Mesenchymal stem cell (in vitro differentiated cells and primary cell): ENCODE data around the gene CCNT1.
"Not testable (repeated sequence)": the region's sequence is repeated elsewhere in the genome, so short reads cannot be mapped to it uniquely, and the experiment has no call there.

ENCODE experiments used
- DNase-seq: peaks from one replicate; pipeline ENCODE4 v3.0.0-alpha.2; 2013
- H2AFZ ChIP-seq: one replicate; pipeline ENCODE4 v1.6.1; 2013; ENCODE audit warnings: low read depth, mild to moderate bottlenecking, control low read depth, inconsistent platforms, low read length, moderate library complexity
- H2AK5ac ChIP-seq: 2 replicates; pipeline ENCODE4 v1.6.1; 2013; ENCODE audit warnings: low read length, moderate library complexity, mild to moderate bottlenecking, inconsistent platforms; ENCODE audit not compliant: severe bottlenecking
- H2BK120ac ChIP-seq: one replicate; pipeline ENCODE4 v1.6.1; 2013; ENCODE audit warnings: low read depth, mild to moderate bottlenecking, inconsistent platforms, low read length, moderate library complexity
- H2BK12ac ChIP-seq, 2 experiments: one replicate each; pipeline ENCODE4 v1.6.1; 2013; ENCODE audit warnings: inconsistent platforms in 2 of 2, low read length in 2 of 2, mild to moderate bottlenecking in 2 of 2, moderate library complexity in 2 of 2, control low read depth in 1 of 2
- H2BK15ac ChIP-seq: one replicate; pipeline ENCODE4 v1.6.1; 2013; ENCODE audit warnings: mild to moderate bottlenecking, low read depth, inconsistent platforms; ENCODE audit not compliant: poor library complexity, severe bottlenecking
- H2BK5ac ChIP-seq: 2 replicates; pipeline ENCODE4 v1.6.1; 2013; ENCODE audit warnings: low read depth, mild to moderate bottlenecking, low read length, control low read depth, inconsistent platforms; ENCODE audit not compliant: poor library complexity, severe bottlenecking
- H3K14ac ChIP-seq, 2 experiments: one replicate each; pipeline ENCODE4 v1.6.1; 2013; ENCODE audit warnings: inconsistent platforms in 2 of 2, low read length in 2 of 2, control low read depth in 1 of 2, mild to moderate bottlenecking in 1 of 2, moderate library complexity in 1 of 2
- H3K18ac ChIP-seq, 2 experiments: one replicate each; pipeline ENCODE4 v1.6.1; 2013; ENCODE audit warnings: inconsistent platforms in 2 of 2, low read length in 2 of 2, control low read depth in 1 of 2, low read depth in 1 of 2, mild to moderate bottlenecking in 1 of 2
- H3K23ac ChIP-seq, 2 experiments: one replicate each; pipeline ENCODE4 v1.6.1; 2013; ENCODE audit warnings: inconsistent platforms in 2 of 2, low read length in 2 of 2, mild to moderate bottlenecking in 2 of 2, moderate library complexity in 2 of 2, control low read depth in 1 of 2
- H3K27ac ChIP-seq: 2 replicates; pipeline ENCODE4 v1.5.1; 2013; ENCODE audit warnings: mild to moderate bottlenecking, moderate library complexity, low read length, control low read depth, inconsistent platforms; ENCODE audit not compliant: poor library complexity, severe bottlenecking
- H3K27me3 ChIP-seq, 2 experiments: 2 replicates each; pipeline versions ENCODE4 v1.6.1 to v1.7.0; 2013; ENCODE audit warnings: low read length in 2 of 2, mild to moderate bottlenecking in 2 of 2, moderate library complexity in 2 of 2, control low read depth in 1 of 2, inconsistent platforms in 1 of 2; ENCODE audit not compliant: control insufficient read depth in 1 of 2, insufficient read depth in 1 of 2
- H3K36me3 ChIP-seq, 2 experiments: 2 replicates each; pipeline versions ENCODE4 v1.6.1 to v1.7.0; 2013; ENCODE audit warnings: low read length in 2 of 2, control low read depth in 1 of 2, inconsistent platforms in 1 of 2, low read depth in 1 of 2, mild to moderate bottlenecking in 1 of 2; ENCODE audit not compliant: insufficient read depth in 2 of 2, control insufficient read depth in 1 of 2
- H3K4ac ChIP-seq, 2 experiments: one replicate each; pipeline ENCODE4 v1.6.1; 2013; ENCODE audit warnings: inconsistent platforms in 2 of 2, low read length in 2 of 2, mild to moderate bottlenecking in 2 of 2, moderate library complexity in 2 of 2, control low read depth in 1 of 2, low read depth in 1 of 2
- H3K4me1 ChIP-seq: 2 replicates; pipeline ENCODE4 v1.6.1; 2013; ENCODE audit warnings: low read depth, low read length, control low read depth; ENCODE audit not compliant: control insufficient read depth, insufficient read depth
- H3K4me2 ChIP-seq: 2 replicates; pipeline ENCODE4 v1.6.1; 2013; ENCODE audit warnings: low read length, mild to moderate bottlenecking, inconsistent platforms; ENCODE audit not compliant: poor library complexity, severe bottlenecking
- H3K4me3 ChIP-seq, 2 experiments: 2 replicates each; pipeline versions ENCODE4 v1.5.1 to v1.7.0; 2013; ENCODE audit warnings: low read length in 2 of 2, mild to moderate bottlenecking in 2 of 2, control low read depth in 1 of 2, low read depth in 1 of 2; ENCODE audit not compliant: insufficient read depth in 1 of 2
- H3K79me1 ChIP-seq: replicated peaks from 2 replicates; pipeline ENCODE4 v1.6.1; 2013; ENCODE audit warnings: mild to moderate bottlenecking, control low read depth, low read length, inconsistent platforms; ENCODE audit not compliant: poor library complexity, severe bottlenecking
- H3K9ac ChIP-seq: 2 replicates; pipeline ENCODE4 v1.7.0; 2013; ENCODE audit warnings: mild to moderate bottlenecking, low read length, moderate library complexity
- H3K9me3 ChIP-seq: 2 replicates; pipeline ENCODE4 v1.7.0; 2013; ENCODE audit warnings: mild to moderate bottlenecking, low read length; ENCODE audit not compliant: control insufficient read depth
- H4K8ac ChIP-seq: one replicate; pipeline ENCODE4 v1.6.1; 2013; ENCODE audit warnings: inconsistent platforms, mild to moderate bottlenecking, low read length, moderate library complexity
- H4K91ac ChIP-seq: one replicate; pipeline ENCODE4 v1.6.1; 2013; ENCODE audit warnings: mild to moderate bottlenecking, low read length, inconsistent platforms
- WGBS: methylation state at CpG from one replicate; pipeline ENCODE4 v1.1.7; 2013; ENCODE audit warnings: mixed read lengths; 5-methylcytosine and 5-hydroxymethylcytosine counted together

Gene CCNT1

DNA sequence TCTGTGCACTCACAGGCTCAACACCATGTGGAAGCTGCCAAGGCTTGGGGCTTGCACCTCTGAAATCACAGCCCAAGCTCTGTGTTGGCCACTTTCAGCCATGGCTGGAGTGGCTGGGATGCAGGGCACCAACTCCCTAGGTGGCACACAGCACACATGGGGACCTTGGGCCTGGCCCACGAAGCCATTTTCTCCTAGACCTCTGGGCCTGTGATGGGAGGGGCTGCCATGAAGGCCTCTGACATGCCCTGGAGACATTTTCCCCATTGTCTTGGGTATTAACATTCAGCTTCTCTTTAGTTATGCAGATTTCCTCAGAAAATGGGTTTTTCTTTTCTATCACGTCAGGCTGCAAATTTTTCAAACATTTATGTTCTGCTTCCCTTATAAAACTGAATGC lies 3.7 kb upstream of the CCNT1 start:
- WGBS, result 35% methylated on average over 2 of the region's 2 CpGs
- not testable (repeated sequence) for H2BK12ac ChIP-seq, H3K4me3 ChIP-seq, H3K79me1 ChIP-seq, H3K4ac ChIP-seq, H2BK120ac ChIP-seq, DNase-seq, H3K36me3 ChIP-seq, H2AFZ ChIP-seq, H3K18ac ChIP-seq, H3K4me1 ChIP-seq, H3K14ac ChIP-seq, H3K27me3 ChIP-seq, H2BK5ac ChIP-seq, H3K27ac ChIP-seq, H4K91ac ChIP-seq, H2AK5ac ChIP-seq, H3K9ac ChIP-seq, H4K8ac ChIP-seq, H2BK15ac ChIP-seq, H3K23ac ChIP-seq, H3K4me2 ChIP-seq
- H3K9me3 ChIP-seq, result peaks cover 12% of the 10 kb centered on the region

DNA sequence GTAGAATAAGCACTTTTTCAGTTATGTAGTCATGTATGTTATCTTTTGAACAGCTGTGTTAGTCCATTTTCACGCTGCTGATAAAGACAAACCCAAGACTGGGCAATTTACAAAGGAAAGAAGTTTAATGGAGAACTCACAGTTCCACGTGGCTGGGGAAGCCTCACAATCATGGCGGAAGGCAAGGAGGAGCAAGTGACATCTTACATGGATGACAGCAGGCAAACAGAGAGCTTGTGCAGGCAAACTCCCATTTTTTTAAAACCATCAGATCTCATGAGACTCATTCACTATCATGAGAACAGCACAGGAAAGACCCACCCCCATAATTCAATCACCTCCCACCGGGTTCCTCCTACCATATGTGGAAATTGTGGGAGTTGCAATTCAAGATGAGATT lies 2.5 kb upstream of the CCNT1 start:
- not testable (repeated sequence) for H2BK15ac ChIP-seq, H4K8ac ChIP-seq, H2AK5ac ChIP-seq, H3K4ac ChIP-seq, H2BK5ac ChIP-seq, H4K91ac ChIP-seq, H3K27me3 ChIP-seq, H3K14ac ChIP-seq, H2BK12ac ChIP-seq, H3K79me1 ChIP-seq, H2AFZ ChIP-seq, H3K4me3 ChIP-seq, H3K4me2 ChIP-seq, DNase-seq, H3K27ac ChIP-seq, H3K4me1 ChIP-seq, H3K23ac ChIP-seq, H3K18ac ChIP-seq, H3K9ac ChIP-seq, H2BK120ac ChIP-seq
- peaks cover 0 to 12% of the 10 kb centered on the region in 2 experiments for H3K36me3 ChIP-seq
- WGBS, result 83% methylated on average over 3 of the region's 4 CpGs
- H3K9me3 ChIP-seq, result peaks cover 12% of the 10 kb centered on the region

DNA sequence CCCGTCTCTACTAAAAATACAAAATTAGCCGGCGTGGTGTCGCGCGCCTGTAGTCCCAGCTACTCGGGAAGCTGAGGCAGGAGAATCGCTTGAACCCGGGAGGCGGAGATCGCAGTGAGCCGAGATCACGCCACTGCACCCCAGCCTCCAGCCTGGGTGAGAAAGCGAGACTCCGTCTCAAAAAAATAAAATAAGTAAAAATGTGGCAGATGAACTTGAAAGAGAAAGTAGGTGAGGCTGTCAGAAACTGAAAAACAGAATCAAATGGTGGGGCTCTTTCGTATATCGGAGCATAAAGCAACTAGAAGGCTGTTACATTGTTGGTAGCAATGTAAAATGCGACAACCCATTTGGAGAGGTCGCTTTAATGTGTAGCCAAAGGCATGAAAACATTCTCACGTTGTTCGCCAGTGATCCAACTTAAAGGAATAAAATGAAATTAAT lies 767 bp upstream of the CCNT1 start:
- no peaks in the 10 kb centered on the region for H3K27me3 ChIP-seq
- peak overlapping the region; percentile 66 to 98 for H3K4me3 ChIP-seq
- H3K4ac ChIP-seq, result peak overlapping the region in 1 of 2 experiments; percentile 49
- no peaks in the 10 kb centered on the region for H3K79me1 ChIP-seq
- H3K4me2 ChIP-seq, result peak overlapping the region; percentile 74
- peaks cover under 1 to 26% of the 10 kb centered on the region in 2 experiments for H3K36me3 ChIP-seq
- no peak overlapping the region for H2BK12ac ChIP-seq
- no peak overlapping the region for H3K23ac ChIP-seq
- H3K9me3 ChIP-seq, result peaks cover 12% of the 10 kb centered on the region
- peak; percentile 27 for DNase-seq
- H3K27ac ChIP-seq, result peak overlapping the region; percentile 87
- peak overlapping the region; percentile 99 for H3K9ac ChIP-seq
- WGBS, result 16% methylated on average over 18 of the region's 21 CpGs
- no peak overlapping the region for H2BK5ac ChIP-seq
- no peak overlapping the region for H2BK15ac ChIP-seq
- no peak overlapping the region for H2AK5ac ChIP-seq
- peak overlapping the region; percentile 37 to 57 for H3K18ac ChIP-seq
- no peak overlapping the region for H4K8ac ChIP-seq
- no peak overlapping the region for H3K14ac ChIP-seq
- H2BK120ac ChIP-seq, result no peak overlapping the region
- peak overlapping the region; percentile 27 for H2AFZ ChIP-seq
- peaks cover 9% of the 10 kb centered on the region for H3K4me1 ChIP-seq
- no peak overlapping the region for H4K91ac ChIP-seq

DNA sequence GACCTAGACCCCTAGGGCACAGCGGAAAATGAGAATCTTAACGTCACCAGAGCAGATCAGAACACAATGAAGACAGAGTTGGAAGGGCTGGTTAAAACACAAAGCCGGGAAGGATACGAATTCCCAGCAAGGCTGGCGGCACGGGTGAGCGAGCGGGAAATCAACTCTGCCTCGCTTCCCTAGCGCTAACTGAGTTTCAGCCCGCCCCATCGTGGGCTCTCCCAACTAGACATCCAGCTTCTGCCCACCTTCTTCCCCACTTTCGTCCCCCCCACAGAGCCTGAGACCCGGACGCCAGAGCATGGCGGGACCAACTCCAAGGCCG lies 377 bp downstream of the CCNT1 start:
- peak overlapping the region; percentile 80 to 94 for H3K18ac ChIP-seq
- H3K9me3 ChIP-seq, result peaks cover 11% of the 10 kb centered on the region
- peak overlapping the region; percentile 88 to 94 for H3K4ac ChIP-seq
- H4K91ac ChIP-seq, result peak overlapping the region; percentile 73
- peak overlapping the region; percentile 67 for H2BK5ac ChIP-seq
- H3K4me3 ChIP-seq, result peak overlapping the region; percentile 71 to 98
- peak overlapping the region; percentile 92 for H3K27ac ChIP-seq
- H3K9ac ChIP-seq, result peak overlapping the region; percentile 99
- peak overlapping the region; percentile 91 for H2AFZ ChIP-seq
- H3K4me2 ChIP-seq, result peak overlapping the region; percentile 81
- H2BK120ac ChIP-seq, result no peak overlapping the region
- H3K27me3 ChIP-seq, result no peaks in the 10 kb centered on the region
- H3K36me3 ChIP-seq, result peaks cover 5 to 35% of the 10 kb centered on the region in 2 experiments
- peak overlapping the region in 1 of 2 experiments; percentile 42 for H3K14ac ChIP-seq
- peak overlapping the region; percentile 24 to 77 for H2BK12ac ChIP-seq
- peaks cover 9% of the 10 kb centered on the region for H3K4me1 ChIP-seq
- H3K79me1 ChIP-seq, result no peaks in the 10 kb centered on the region
- WGBS, result 1% methylated on average over 17 of the region's 17 CpGs
- H3K23ac ChIP-seq, result no peak overlapping the region
- peak overlapping the region; percentile 83 for H4K8ac ChIP-seq
- no peak for DNase-seq
- H2BK15ac ChIP-seq, result no peak overlapping the region
- H2AK5ac ChIP-seq, result peak overlapping the region; percentile 49
